GM21528 (cell line): ENCODE data around the gene FGD2.
"Not testable (repeated sequence)": the region's sequence is repeated elsewhere in the genome, so short reads cannot be mapped to it uniquely, and the experiment has no call there.

Experiments
- ATAC-seq: cut with Tn5 transposase; IDR thresholded peaks from one replicate; pipeline ENCODE4 v1.9.1; 2021; ENCODE audit warnings: mild to moderate bottlenecking, moderate library complexity; ENCODE audit not compliant: unreplicated experiment, low FRiP score

FGD2 gene

GRCh38 chr6:37030599-37030998 lies 25.1 kb downstream of the FGD2 start:
- no peak for ATAC-seq

- ATAC-seq, result no peak
These were observed 26.8 kb downstream of the FGD2 start for GRCh38 chr6:37032239-37032638.

GRCh38 chr6:37033255-37033654 lies 27.8 kb downstream of the FGD2 start:
- ATAC-seq, result no peak

- no peak for ATAC-seq
These were observed 28.7 kb downstream of the FGD2 start for GRCh38 chr6:37033819-37034795.

- ATAC-seq, result no peak
These were observed 30.7 kb downstream of the FGD2 start for GRCh38 chr6:37036146-37036545.

GRCh38 chr6:37038292-37039198 lies 33.1 kb downstream of the FGD2 start:
- ATAC-seq, result no peak

GRCh38 chr6:37039958-37040357 lies 34.5 kb downstream of the FGD2 start:
- ATAC-seq, result no peak

GRCh38 chr6:37041521-37041920 lies 36.1 kb downstream of the FGD2 start:
- no peak for ATAC-seq

GRCh38 chr6:37042150-37042549 lies 36.7 kb downstream of the FGD2 start:
- ATAC-seq, result no peak

- not testable (repeated sequence) for ATAC-seq
These were observed 37.6 kb downstream of the FGD2 start for GRCh38 chr6:37043091-37043490.

GRCh38 chr6:37047346-37047688 lies 41.9 kb downstream of the FGD2 start:
- no peak for ATAC-seq

GRCh38 chr6:37047689-37048402 lies 42.4 kb downstream of the FGD2 start:
- ATAC-seq, result no peak

- ATAC-seq, result no peak
These were observed 43.0 kb downstream of the FGD2 start for GRCh38 chr6:37048403-37048850.

GRCh38 chr6:37048851-37049757 lies 43.6 kb downstream of the FGD2 start:
- ATAC-seq, result no peak

GRCh38 chr6:37049758-37050044 lies 44.2 kb downstream of the FGD2 start:
- ATAC-seq, result no peak

- no peak for ATAC-seq
These were observed 44.8 kb downstream of the FGD2 start for GRCh38 chr6:37050045-37050853.

- ATAC-seq, result no peak
These were observed 45.3 kb downstream of the FGD2 start for GRCh38 chr6:37050854-37051137.

- ATAC-seq, result no peak
These were observed 45.9 kb downstream of the FGD2 start for GRCh38 chr6:37051138-37052026.
